CD4-positive, alpha-beta T cell treated with Interleukin-17A for 4 hours (primary cell): ENCODE results near the gene MERTK.
A peak's percentile ranks its signal among the peaks of the same experiment; 100 is the strongest.
"Not testable (repeated sequence)": the region's sequence is repeated elsewhere in the genome, so short reads cannot be mapped to it uniquely, and the experiment has no call there.

Experiments used
- DNase-seq: peaks from one replicate; pipeline ENCODE4 v3.0.0-alpha.2; 2020; ENCODE audit warnings: mixed read lengths

Gene MERTK

DNA sequence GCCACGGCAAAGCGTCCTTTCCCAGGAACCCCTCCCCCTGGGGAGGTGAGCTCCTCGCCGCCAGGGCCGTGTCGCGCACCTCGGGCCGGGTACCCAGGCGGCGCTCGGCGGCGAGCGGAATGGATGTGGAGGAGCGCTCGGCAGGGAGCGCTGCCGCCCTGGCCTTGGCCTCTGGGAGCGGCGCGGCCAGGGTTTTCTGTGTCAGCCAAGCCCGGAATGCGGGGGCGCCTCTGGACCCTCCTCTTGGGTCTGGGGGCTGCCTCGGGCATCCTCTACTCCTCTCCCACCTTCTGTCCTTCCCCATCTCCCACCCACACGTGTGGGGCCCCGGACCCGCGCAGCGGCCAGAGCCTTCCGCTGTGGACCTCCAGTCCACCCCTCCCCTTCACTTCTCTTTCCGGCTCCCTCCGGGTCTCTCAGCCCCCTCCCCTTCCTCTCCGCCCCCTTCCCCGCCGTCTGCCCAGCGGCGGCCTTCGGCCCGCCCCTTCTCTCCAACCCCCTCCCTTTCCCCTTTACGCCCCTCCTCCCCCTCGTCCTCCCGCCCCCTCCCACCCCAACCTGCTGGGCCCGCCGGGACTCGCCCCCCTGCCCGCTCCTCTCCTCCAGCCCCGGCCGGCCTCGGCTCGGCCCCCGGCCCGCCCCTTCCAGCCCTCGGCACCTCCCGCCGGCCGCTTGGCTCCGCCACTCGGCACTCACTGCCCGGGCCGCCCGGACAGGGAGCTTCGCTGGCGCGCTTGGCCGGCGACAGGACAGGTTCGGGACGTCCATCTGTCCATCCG lies at the start of gene MERTK:
MERTK (plus strand) TSS at position 684 of the 779 bp plus-strand sequence. CDS start 129 bp downstream, outside the sequence.
- DNase-seq = peak; percentile 67

DNA sequence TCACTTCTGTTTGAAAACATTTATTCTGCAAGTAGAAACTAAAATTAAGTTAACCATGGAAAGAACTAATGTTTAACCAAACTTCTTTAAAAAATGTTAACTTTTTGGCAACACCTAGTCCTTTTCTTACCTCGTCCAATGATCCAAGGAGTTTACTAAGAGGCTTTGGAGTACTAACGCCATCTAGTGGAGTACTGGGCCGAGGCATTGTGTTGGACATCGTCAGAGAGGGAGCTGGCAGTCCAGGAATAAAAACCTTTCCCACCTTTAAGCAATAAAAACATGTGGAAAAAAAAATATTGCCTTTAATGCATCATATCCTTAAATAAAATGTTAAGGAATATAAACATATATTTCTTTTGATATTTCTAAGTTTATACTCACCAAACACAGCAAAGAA lies 47.8 kb upstream of the MERTK start:
- DNase-seq = not testable (repeated sequence)

DNA sequence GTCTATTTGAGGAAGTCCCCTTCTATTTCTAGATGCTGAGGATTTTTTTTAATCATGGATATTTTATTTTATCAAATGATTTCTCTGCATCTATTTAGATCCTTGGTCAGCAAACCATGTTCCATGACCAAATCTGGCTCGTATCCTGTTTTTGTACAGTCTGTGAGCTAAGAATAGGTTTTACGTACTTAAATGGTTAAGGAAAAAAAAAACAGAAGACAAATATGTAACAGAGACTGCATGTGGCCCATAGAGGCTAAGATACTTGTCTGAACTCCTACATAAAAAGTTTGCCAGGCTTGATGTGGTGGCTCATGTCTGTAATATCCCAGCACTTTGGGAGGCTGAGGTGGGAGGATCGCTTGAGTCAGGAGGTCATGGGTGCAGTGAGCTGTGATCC lies 45.9 kb upstream of the MERTK start:
- not testable (repeated sequence) for DNase-seq

DNA sequence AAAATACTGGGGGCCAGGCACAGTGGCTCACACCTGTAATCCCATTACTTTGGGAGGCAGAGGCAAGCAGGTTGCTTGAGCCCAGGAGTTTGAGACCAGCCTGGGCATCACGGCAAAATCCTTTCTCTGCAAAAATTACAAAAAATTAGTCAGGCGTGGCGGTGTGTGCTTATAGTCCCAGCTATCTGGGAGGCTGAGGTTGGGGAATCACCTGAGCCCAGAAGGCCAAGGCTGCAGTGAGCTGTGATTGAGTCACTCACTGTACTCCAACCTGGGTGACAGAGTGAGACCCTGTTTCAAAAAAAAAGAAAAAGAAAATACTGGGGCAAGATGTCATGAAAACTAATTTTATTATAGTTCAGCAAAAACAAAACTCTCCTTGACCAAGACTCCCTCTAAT lies 38.4 kb upstream of the MERTK start:
- not testable (repeated sequence) for DNase-seq

DNA sequence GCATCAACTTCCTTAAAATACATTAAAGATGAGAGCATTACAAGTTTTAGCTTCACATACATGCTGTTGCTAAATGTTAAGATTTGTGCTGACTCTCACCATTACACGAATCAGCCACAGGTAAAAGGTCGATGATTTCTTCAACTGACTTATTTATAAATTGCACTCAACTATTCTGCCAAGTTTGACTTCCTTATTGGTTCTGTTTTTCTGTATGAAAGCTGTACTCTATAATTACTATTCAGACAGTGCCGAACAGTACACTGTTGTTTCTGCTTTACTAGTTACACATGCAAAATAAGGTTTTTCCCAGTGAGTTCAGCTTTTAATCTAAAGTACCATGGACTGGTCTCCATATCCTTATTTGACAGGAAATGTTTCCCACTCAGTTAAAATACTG lies 33.3 kb upstream of the MERTK start:
- not testable (repeated sequence) for DNase-seq

DNA sequence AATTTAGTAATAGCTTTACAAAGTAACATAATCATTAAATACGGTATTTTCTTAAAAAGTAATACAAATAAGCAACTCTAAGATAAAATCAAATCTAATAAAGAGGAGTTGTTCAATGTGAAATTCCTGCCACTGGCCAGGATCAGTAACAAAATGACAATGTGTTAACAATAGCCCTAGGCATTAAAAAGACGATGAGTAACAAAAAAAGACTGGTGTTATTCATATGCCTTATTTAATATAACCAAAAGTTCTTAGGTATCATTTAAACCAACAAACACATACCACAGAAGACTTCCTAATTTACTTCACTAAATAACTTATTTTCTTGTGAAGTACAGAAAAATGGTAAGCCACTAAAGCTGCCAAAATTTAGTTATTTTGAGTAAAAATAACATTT lies 25.6 kb upstream of the MERTK start:
- not testable (repeated sequence) for DNase-seq

DNA sequence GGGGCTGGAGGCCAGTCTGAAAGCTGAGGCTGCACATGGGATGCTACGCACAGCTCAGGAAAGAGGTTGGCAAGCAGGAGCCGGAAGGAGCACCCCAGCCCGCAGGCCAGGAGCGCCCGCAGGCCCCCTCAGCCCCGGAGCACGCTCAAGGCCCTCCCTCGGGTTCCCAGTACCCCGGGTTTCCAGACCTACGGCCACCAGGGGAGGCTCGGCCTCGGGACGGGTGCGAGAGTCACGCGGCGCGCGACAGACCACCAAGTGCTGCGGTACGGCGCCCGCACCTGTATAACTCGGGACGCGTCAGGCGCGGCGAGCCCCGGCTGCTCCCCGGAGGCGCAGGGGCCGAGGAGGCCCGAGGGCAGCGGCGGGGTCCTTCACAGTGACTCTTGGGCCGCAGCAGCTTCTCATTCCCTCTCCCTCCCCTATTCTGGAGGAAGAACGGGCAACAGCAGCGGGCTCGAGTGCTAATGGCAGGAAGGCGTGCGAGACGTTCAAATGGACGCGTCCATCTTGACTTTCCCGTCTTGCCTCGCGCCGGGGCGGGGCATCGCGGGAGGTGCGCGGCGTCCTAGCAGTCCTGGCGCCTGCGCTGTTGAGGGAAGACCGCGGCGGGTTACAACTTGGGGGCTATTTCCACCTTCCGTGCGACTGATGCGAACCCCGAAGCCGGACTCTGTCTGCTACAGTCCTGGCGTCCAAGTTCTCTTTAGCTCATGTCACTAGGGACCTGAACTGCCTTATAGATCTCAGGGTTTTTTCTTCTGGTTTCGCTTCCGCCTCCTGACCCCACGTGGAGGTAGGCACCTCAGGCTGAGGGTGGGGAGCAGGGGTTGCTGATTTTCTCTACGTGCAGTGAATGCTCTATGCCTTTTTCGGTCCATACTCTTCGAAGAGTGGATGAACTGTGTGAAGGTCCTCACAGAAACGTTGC lies 14.5 kb upstream of the MERTK start, which contains the start of gene ANAPC1:
ANAPC1 (minus strand) TSS at position 533 of the 931 bp plus-strand sequence. CDS start 3,368 bp downstream, outside the sequence.
- DNase-seq = peak; percentile 85

DNA sequence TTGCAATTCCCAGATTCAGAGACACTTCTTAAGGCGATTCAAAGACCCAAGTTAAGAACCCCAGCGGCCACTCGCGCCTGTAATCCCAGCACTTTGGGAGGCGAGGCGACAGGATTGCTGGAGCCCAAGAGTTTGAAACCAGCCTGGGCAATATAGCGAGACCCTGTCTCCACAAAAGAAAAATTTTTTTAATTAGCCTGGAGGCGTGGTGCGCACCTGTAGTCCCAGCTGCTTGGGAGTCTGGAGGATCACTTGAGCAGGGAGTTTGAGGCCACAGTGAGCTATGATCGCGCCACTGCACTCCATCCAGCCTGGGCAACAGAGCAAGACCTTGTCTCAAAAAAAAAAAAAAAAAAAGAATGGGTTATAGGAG lies 13.8 kb upstream of the MERTK start:
- DNase-seq = no peak

DNA sequence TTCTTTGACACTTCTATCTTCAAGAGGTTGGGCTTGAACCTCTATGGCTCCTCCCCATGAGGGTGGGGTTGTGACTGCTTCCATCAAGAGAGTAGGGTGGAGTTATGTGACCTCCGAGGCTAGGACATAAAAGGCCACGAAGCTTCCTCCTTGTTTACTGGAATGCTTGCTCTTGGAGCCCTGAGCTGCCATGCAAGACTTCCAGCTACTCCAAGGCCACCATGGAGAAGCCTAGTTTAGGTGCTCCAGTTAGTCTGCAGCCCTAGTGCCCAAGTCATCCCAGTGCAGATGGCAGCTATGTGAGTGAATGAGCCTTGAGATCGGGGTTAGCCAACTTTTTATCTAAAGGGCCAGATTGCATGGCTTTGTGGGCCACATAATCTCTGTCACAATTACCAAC lies 2.4 kb upstream of the MERTK start:
- no peak for DNase-seq

DNA sequence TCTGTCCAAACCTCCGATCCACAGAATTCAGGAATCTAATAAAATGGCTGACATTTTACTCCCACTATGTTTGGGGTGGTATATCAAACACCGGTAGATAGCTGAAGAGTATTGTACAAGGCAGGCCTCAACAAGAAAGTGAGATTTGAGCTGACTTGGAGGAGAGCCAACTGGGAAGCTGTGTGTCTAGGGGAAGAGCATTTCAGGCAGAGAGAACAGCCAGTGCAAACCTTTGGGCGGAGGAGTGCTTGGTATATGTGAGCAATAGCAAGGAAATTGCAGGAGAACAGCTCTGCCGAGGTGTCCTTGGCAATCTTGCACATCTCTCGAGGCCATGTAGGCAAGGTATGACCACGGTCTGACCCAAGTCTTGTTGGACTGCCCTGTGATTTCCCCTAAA lies 1.8 kb upstream of the MERTK start:
- no peak for DNase-seq

DNA sequence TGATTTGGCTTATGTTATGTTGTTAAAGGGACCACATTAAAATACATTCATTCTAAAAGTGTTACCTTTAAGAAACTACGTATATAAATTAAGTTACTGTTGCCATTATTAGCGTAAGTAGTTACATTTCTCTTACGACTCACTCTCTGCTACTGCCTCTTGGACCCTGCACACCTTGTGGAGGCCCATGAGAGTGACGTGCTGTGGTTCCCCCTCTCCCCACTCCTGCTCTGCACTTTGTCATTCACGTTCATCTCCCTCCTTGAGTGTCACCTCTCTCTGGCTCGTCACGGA lies 830 bp upstream of the MERTK start:
- DNase-seq = no peak

DNA sequence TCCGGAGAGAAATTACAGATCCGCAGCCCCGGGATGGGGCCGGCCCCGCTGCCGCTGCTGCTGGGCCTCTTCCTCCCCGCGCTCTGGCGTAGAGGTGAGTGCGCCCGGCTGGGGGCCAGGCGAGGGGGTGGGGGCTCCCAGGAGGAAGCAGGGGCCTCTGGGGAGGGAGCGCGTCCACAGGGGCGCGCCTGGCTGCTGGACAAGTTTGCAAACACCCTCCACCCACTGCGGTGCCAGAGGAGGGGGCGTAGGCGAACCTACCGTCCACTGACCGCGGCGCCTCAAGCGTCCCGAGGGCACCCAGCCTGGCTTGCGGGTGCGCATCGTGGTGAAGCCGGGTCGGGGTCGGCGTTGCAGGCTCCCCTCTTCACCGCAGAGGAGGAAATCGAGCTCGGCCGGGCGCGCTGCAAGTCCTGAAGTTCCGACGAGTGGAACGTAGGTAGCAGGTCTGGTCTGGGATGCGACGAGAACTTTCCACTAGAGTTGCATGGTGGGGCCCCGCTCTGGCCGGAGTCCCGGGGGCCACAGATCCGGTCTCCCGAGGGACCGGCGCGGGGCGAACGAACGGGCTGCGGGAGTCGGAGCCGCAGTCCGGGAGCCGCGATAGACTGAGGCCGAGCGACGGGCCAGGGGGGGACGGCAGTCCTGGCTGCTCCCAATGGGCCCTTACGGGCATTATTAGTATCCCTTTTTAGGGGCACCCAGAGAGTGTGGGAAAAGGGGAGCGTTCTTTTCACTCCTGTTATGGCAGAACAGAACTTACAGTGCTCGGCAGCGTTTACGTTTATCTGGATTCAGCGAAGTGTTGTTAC lies 502 bp downstream of the MERTK start:
- DNase-seq = peak; percentile 36

DNA sequence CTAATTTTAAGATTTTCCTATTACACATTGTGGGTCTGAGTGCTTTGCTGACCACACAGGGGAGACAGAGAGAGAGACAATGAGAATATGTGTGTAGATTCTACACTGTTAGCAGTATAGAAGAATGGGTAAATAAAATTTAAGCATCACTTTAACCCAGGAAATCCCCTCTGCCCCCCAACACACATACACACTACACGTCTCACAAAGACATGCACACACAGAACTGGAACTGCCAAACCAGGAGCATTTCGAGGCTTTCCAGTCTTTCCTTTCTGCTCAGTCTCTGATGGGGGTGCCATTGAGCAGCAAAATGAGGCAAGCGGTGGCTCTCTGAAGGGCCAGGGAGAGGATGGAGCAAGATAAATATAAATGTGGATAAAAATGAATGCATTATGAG lies 2.5 kb downstream of the MERTK start:
- peak; percentile 11 for DNase-seq

DNA sequence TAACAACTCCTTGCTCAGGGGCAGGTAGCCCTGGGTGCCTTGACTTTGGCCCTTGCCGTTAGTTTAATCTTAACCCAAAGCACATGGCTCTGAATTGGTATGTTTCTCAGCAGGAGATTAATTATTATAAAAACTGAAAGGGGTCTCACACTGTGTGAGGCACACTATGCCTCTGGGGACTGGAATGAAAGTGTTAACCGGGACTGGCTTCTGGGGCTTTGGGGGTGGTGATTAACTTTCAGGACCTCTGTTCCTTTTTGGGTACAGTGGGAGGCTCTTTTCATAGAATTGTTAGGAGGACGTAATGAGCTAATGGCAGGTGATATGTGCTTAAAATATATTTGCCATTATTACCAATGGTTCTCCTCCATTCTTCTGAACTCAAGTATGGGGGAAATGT lies 5.1 kb downstream of the MERTK start:
- no peak for DNase-seq

DNA sequence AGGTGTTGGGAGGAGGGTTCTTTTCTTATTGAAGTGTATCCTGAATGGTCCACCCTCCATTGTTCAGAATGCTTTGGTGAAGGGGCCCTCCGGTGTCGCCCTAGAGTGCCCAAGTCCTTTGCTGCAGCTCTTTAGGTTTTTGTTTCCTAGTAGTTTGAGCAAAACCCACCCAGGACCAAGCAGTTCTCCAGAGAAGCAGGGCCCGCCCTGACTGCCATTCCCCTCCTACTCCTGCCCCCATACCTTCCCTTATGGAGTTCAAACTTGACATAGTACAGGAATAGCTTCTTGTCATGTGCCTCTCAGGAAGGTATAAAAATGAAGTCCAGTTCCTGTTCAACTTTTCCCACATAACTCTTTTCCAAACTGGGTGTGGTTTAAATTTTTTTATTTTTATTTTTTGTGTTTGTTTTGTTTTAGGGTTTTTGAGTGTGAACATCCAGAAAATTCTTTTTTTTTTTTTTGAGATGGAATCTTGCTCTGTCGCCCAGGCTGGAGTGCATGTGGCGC lies 5.6 kb downstream of the MERTK start:
- no peak for DNase-seq

DNA sequence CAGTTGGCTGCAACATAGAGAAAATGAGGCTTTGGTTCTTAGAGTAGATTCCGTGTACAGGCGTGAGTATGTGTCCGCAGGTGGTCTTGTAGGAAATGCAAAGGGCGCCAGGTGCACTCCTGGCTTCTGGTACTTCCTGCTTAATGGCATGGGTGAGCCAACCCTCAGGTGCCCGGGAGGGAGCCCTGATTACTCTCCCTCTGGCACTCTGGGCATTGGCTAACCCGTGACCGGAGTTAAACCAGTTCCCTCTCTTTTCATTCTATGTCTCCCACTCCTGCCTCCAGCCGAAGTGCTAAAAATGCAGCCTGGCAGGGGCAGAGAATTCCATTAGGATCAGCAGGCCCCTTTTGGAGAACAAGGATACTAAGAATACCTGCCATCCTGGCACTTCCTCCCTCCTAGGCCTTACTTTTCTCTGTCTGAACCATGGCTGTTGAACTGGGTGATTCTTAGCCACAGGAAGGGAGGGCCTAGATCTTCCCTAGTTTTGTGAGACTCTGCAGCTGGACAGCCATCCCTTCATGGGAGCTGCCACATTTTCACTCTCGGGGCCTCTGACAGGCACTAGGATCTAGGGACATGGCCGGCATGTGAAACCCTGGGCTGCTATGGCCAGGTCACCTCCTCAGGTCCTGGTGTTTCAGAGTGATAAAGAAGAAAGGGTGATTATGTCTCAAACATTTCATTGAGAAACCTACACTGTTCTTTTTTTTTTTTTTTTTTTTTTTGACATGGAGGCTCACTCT lies 6.5 kb downstream of the MERTK start:
- no peak for DNase-seq

DNA sequence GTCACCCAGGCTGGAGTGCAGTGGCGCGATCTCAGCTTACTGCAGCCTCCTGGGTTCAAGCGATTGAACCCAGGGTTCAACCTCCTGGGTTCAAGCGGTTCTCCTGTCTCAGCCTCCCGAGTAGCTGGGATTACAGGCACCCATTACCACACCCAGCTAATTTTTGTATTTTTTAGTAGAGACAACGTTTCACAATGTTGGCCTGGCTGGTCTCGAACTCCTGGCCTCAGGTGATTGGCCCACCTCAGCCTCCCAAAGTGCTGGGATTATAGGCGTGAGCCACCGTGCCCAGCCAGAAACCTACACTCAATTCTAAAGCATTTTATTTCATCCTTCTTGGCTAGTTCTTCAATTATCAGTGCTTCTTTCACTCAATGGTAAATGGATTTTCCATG lies 7.1 kb downstream of the MERTK start:
- not testable (repeated sequence) for DNase-seq

DNA sequence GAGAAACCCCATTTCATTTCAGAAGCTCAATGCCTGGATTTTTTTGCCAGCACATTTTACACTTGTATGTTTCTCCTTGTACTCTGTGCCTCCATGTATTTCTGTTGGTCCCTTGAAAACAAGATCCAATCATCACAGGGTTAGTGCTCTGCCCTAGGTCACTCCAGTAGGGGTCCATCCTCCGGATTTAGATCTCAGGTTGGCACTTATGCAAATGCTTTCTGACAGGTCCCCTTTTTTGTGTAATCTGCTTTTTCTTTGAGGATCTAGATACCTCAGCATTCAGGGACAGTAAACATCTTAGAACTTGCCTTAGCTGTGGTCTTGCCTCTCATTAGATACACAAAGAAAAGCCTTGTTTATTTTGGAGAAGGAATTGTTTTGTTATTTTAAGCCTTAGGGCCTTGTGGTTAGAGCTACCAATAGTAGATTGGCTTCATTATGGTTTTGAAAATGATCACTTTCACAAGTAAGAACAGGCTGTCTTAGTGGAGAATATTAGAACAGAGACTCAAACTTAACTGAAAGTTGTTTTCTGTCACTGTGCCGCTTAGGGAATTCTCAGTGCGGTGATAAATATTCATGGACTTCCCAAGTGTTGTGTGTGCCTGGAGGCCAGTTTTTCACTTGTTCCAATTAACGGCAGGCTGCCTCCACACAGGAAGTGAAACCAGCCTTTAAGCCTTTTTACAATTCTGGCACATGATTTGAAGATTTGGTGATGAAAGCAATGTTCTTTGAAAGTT lies 7.8 kb downstream of the MERTK start:
- DNase-seq = no peak

DNA sequence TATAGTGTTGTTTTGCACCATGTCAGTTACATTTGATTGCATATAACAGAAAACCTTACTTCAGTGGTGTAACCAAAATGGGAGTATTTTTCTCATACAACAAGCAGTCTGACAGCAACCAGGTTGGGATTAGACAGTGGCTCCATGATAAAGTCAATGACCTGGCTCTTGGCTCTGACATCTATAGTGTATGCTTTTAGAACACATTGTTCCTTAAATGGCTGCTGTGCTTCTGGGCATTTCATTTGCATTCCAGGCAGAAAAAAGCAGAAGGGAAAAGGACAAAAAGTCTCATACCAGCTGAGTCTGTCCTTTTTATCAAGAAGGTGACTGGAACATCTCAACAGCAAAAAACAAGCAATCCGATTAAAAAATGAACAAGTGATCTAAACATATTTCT lies 10.2 kb downstream of the MERTK start:
- no peak for DNase-seq

DNA sequence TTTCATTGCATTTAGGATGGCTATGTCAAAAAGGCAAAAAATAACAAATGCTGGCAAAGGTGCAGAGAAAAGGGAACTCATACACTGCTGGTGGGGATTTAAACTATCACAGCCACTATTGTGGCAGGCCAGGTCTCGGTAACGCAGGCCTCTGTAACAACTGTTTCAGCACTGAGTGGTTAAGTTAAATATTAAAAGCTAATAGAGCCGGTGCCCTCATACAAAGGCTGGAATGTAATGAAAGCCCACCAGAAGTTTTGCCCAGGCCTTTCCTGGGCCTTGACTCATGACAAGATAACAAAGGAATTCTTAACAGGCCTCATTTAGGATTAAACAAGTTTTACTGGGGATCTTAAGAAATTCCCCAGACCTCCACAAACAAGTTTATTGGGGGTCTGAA lies 10.7 kb downstream of the MERTK start:
- no peak for DNase-seq

DNA sequence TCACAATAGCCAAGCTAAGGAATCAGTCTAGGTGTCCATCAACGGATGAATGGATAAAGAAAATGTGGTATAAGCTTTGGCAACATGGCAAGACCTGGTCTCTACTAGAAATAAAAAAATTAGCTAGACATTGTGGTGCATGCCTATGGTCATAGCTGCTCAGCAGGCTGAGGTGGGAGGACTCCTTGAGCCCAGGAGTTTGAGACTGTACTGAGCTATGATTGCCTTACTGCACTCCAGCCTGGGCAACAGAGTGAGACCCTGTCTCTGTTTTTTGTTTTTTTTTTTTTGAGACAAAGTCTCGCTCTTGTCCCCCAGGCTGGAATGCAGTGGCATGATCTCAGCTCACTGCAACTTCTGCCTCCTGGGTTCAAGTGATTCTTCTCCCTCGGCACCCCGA lies 11.6 kb downstream of the MERTK start:
- DNase-seq = not testable (repeated sequence)
